IMR-90 (cell line): ENCODE data around the gene TBC1D1. TPM values are rescaled to one million over a fixed set of nuclear protein-coding genes. Genes with fewer than 3 reads are reported as not detected.
A peak's percentile ranks its signal among the peaks of the same experiment; 100 is the strongest.

ENCODE experiments used
- ATAC-seq: fragments of 200-7000 bp; cut with Tn5 transposase; 2 replicates; pipeline ENCODE4 v1.9.1; 2020; ENCODE audit warnings: low read depth, mild to moderate bottlenecking, moderate library complexity
- BruUV-seq: library from RNA; stranded (reverse); fragments of 400-500 nt; replicated peaks from 2 replicates; lab custom pipeline; 2021; lab: Mats Ljungman, UMichigan
- CTCF ChIA-PET: fragments of 300-600 bp; formaldehyde crosslinking; extraction: SDS; loops from one replicate; lab custom pipeline; 2021; ENCODE audit warnings: antibody characterized with exemption; lab: Yijun Ruan, JAX
- POLR2A ChIA-PET: fragments of 300-600 bp; sonication (Branson Sonifier 250); formaldehyde crosslinking; loops from one replicate; lab custom pipeline; 2022; ENCODE audit warnings: antibody characterized with exemption; ENCODE audit not compliant: unreplicated experiment; lab: Charles Lee
- DNase-seq: peaks from one replicate; pipeline ENCODE4 v3.0.0; 2013
- H2AFZ ChIP-seq: replicated peaks from 2 replicates; pipeline ENCODE3; 2013; ENCODE audit warnings: low read length, mild to moderate bottlenecking; ENCODE audit not compliant: poor library complexity
- H2AK5ac ChIP-seq: 2 replicates; pipeline ENCODE4 v1.6.1; 2013; ENCODE audit warnings: low read depth, low read length, inconsistent platforms
- H2AK9ac ChIP-seq: replicated peaks from 2 replicates; pipeline ENCODE3; 2013; ENCODE audit warnings: mild to moderate bottlenecking, low read depth, low read length, moderate library complexity; ENCODE audit not compliant: poor library complexity
- H2BK120ac ChIP-seq: 2 replicates; pipeline ENCODE4 v1.6.1; 2013; ENCODE audit warnings: low read depth, low read length, inconsistent platforms
- H2BK15ac ChIP-seq: 3 replicates; pipeline ENCODE4 v1.6.1; 2013; ENCODE audit warnings: low read depth, low read length, inconsistent platforms
- H2BK20ac ChIP-seq: 2 replicates; pipeline ENCODE4 v1.6.1; 2013; ENCODE audit warnings: low read depth, mild to moderate bottlenecking, inconsistent platforms, low read length, moderate library complexity
- H2BK5ac ChIP-seq: 2 replicates; pipeline ENCODE4 v1.6.1; 2013; ENCODE audit warnings: mild to moderate bottlenecking, low read depth, low read length, inconsistent platforms; ENCODE audit not compliant: poor library complexity, severe bottlenecking
- H3K14ac ChIP-seq: replicated peaks from 2 replicates; pipeline ENCODE4 v1.6.1; 2013; ENCODE audit warnings: low read depth, low read length, inconsistent platforms
- H3K18ac ChIP-seq: 2 replicates; pipeline ENCODE4 v1.6.1; 2013; ENCODE audit warnings: low read depth, low read length, control low read depth
- H3K23ac ChIP-seq: 2 replicates; pipeline ENCODE4 v1.6.1; 2013; ENCODE audit warnings: low read depth, low read length, inconsistent platforms
- H3K27ac ChIP-seq: 2 replicates; pipeline ENCODE4 v1.5.1; 2013; ENCODE audit warnings: mild to moderate bottlenecking, control low read depth, low read length; ENCODE audit not compliant: insufficient read depth
- H3K27me3 ChIP-seq: 2 replicates; pipeline ENCODE4 v1.6.1; 2013; ENCODE audit warnings: low read length; ENCODE audit not compliant: control insufficient read depth, insufficient read depth
- H3K36me3 ChIP-seq: 2 replicates; pipeline ENCODE4 v1.6.1; 2013; ENCODE audit warnings: low read length, mixed read lengths; ENCODE audit not compliant: control insufficient read depth, insufficient read depth
- H3K4ac ChIP-seq: 2 replicates; pipeline ENCODE4 v1.6.1; 2013; ENCODE audit warnings: low read depth, low read length, inconsistent platforms
- H3K4me1 ChIP-seq: 2 replicates; pipeline ENCODE4 v1.6.1; 2013; ENCODE audit warnings: low read length, mixed read lengths; ENCODE audit not compliant: control insufficient read depth, insufficient read depth
- H3K4me2 ChIP-seq: 2 replicates; pipeline ENCODE4 v1.6.1; 2013; ENCODE audit warnings: low read depth, mild to moderate bottlenecking, control low read depth, low read length, moderate library complexity
- H3K4me3 ChIP-seq: 2 replicates; pipeline ENCODE4 v1.5.1; 2013; ENCODE audit warnings: low read depth, mild to moderate bottlenecking, control low read depth, low read length, moderate library complexity; ENCODE audit not compliant: insufficient read depth
- H3K56ac ChIP-seq: 2 replicates; pipeline ENCODE4 v1.6.1; 2013; ENCODE audit warnings: low read length, inconsistent platforms; ENCODE audit not compliant: insufficient read depth; ENCODE audit errors: extremely low read depth
- H3K79me1 ChIP-seq, 2 experiments: 2 replicates each; pipeline ENCODE4 v1.6.1; 2013; ENCODE audit warnings: low read length in 2 of 2, inconsistent platforms in 1 of 2, low read depth in 1 of 2
- H3K9ac ChIP-seq: 2 replicates; pipeline ENCODE4 v1.6.1; 2013; ENCODE audit warnings: low read depth, low read length, control low read depth
- H3K9me1 ChIP-seq: 2 replicates; pipeline ENCODE4 v1.6.1; 2013; ENCODE audit warnings: low read length, inconsistent platforms; ENCODE audit not compliant: insufficient read depth
- H3K9me3 ChIP-seq: 2 replicates; pipeline ENCODE4 v1.6.1; 2013; ENCODE audit warnings: low read length; ENCODE audit not compliant: control insufficient read depth, insufficient read depth
- H4K20me1 ChIP-seq: 2 replicates; pipeline ENCODE4 v1.6.1; 2013; ENCODE audit warnings: low read length, inconsistent platforms; ENCODE audit not compliant: insufficient read depth
- H4K5ac ChIP-seq: 2 replicates; pipeline ENCODE4 v1.6.1; 2013; ENCODE audit warnings: mild to moderate bottlenecking, low read depth, low read length, control low read depth
- H4K8ac ChIP-seq, 2 experiments: 2 replicates each; pipeline ENCODE4 v1.6.1; 2013; ENCODE audit warnings: low read depth in 2 of 2, low read length in 2 of 2, control low read depth in 1 of 2, inconsistent platforms in 1 of 2
- H4K91ac ChIP-seq: 2 replicates; pipeline ENCODE4 v1.6.1; 2013; ENCODE audit warnings: low read depth, low read length, inconsistent platforms; ENCODE audit not compliant: insufficient read depth
- BHLHE40 ChIP-seq: fragments of 150-350 bp; IDR thresholded peaks from 2 replicates; pipeline ENCODE4 v1.6.1; 2016; ENCODE audit warnings: mild to moderate bottlenecking, low read depth, low read length
- CEBPB ChIP-seq: IDR thresholded peaks from 2 replicates; pipeline ENCODE4 v1.6.1; 2012; ENCODE audit warnings: low read depth, low read length, improper control_type of control experiment
- NFE2L2 ChIP-seq: fragments of 150-350 bp; IDR thresholded peaks from 2 replicates; pipeline ENCODE4 v1.6.1; 2016; ENCODE audit warnings: low read depth, mild to moderate bottlenecking, low read length
- RCOR1 ChIP-seq: IDR thresholded peaks from 2 replicates; pipeline ENCODE4 v1.6.1; 2012; ENCODE audit warnings: mild to moderate bottlenecking, low read length, improper control_type of control experiment; ENCODE audit not compliant: insufficient replicate concordance
- RFX5 ChIP-seq: IDR thresholded peaks from 2 replicates; pipeline ENCODE4 v1.8.0; 2012; ENCODE audit warnings: low read depth, mild to moderate bottlenecking, low read length, moderate library complexity
- WGBS, 2 experiments: methylation state at CpG; one replicate each; pipeline versions ENCODE4 v1.1.5 to v1.1.7; 2013; ENCODE audit warnings: missing lambda C conversion rate in 2 of 2; ENCODE audit not compliant: insufficient read length in 1 of 2; ENCODE audit errors: extremely low coverage in 2 of 2; 5-methylcytosine and 5-hydroxymethylcytosine counted together
- dilution Hi-C: fragments of 300-500 bp; cut with HindIII; formaldehyde crosslinking; loops from one replicate; pipeline ENCODE4 v1.14.3; 2018; ENCODE audit warnings: low sequenced_read_pairs; ENCODE audit not compliant: unreplicated experiment
- in situ Hi-C: fragments of 300-500 bp; cut with MboI; formaldehyde crosslinking; loops from 3 replicates; pipeline ENCODE4 v1.14.3; 2019; ENCODE audit warnings: low sequenced_read_pairs, inconsistent platforms, mixed read lengths
- intact Hi-C: fragments of 100-400 bp; cut with micrococcal nuclease; formaldehyde crosslinking; loops from 2 replicates; pipeline ENCODE4 v1.10.0; 2022
- polyA plus RNA-seq, 3 experiments: library from polyadenylated mRNA; depleted of rRNA; stranded (reverse); fragments of >200 nt; gene quantifications; 2 replicates each; pipeline ENCODE4 v1.2.3, GENCODE V29; 2012; ENCODE audit warnings: low replicate concordance in 1 of 3
- total RNA-seq: library from RNA; depleted of rRNA; stranded (reverse); fragments of >200 nt; gene quantifications from 2 replicates; pipeline ENCODE4 v1.2.3, GENCODE V29; 2012

The TBC1D1 gene
- total and polyA plus RNA-seq, 2 of the 4 experiments (the other 2 are of a cell fraction) = 42.4 to 104 TPM

GRCh38 chr4:38073596-38074234 is 182.8 kb downstream of the TBC1D1 start (continued):
- TF ChIP-seq NFE2L2 = no peak

DNA sequence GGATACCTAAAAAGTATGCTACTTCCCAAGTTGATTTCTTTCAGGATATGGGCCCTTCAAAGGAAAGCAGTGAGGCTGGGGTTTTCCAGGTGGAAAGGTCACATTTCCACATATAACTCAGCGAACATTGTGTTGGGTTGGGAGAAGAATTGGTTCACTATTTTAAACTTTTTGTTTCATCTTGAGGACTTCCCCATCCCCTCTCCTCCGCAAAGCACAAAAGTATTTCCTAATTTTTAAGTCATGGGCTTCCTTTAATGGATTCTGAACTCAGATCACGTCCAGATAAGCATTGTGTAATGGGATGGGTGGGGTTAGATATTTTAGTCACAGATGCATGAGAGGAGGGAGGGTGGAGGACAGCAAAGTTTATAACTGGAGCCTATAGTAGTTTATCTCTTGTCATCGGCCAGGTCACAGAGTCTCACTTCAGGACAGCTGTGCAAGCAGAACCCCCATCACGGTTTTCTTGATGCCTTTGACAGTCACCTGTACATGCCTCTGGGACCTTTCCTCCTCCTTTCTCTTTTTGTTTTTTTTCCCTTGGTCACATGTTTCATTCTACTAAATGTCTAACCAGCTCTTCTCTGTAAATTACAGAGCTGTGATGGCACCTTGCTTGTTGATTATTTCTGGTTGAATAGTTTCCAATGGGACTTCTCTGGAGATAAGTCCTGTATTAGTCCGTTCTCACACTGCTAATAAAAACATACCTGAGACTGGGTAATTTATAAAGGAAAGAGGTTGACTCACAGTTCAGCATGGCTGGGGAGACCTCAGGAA is 184.7 kb downstream of the TBC1D1 start:
- peak overlapping the region; percentile 40; the same call in 1 of the 2 replicates for H4K5ac ChIP-seq
- H2AK5ac ChIP-seq = peak overlapping the region; percentile 32; the same call in 1 of the 2 replicates
- peak overlapping the region; percentile 78; the same call in 2 of the 3 replicates for H2BK15ac ChIP-seq
- peak overlapping the region; percentile 70; the same call in 1 of the 2 replicates for H3K18ac ChIP-seq
- 53% methylated on average over 3 of the region's 6 CpGs; no CpG with 5 or more reads in 1 of the 2 experiments for WGBS, 2 experiments
- H3K56ac ChIP-seq = no peak overlapping the region
- no peaks in the 10 kb centered on the region for H3K27me3 ChIP-seq
- peak overlapping the region; percentile 35; the same call in 1 of the 2 replicates for H3K23ac ChIP-seq
- POLR2A ChIA-PET = no interaction called here
- H2BK5ac ChIP-seq = peak overlapping the region; percentile 45
- DNase-seq (peak; percentile 43), ATAC-seq (no peak)
- H3K36me3 ChIP-seq = no peaks in the 10 kb centered on the region
- peaks cover 11 to 42% of the 10 kb centered on the region in 2 experiments for H3K79me1 ChIP-seq
- peak overlapping the region in 1 of 2 experiments; percentile 75; a peak in 2 of 4 replicates for H4K8ac ChIP-seq
- H2BK20ac ChIP-seq = peak overlapping the region; percentile 73
- H4K20me1 ChIP-seq = no peaks in the 10 kb centered on the region
- no peak overlapping the region for H3K4me2 ChIP-seq
- no TSS peak for BruUV-seq
- intact Hi-C loops = loop anchor here (5.0 kb wide), 1 partner anchor 87 kb away; no protein-coding TSS in a partner anchor
- H3K14ac ChIP-seq = no peak overlapping the region
- CTCF ChIA-PET = no interaction called here
- in situ Hi-C loops = loop anchor here (5.0 kb wide), 1 partner anchor 597 kb away; no protein-coding TSS in a partner anchor
- no peak overlapping the region for H3K27ac ChIP-seq
- H4K91ac ChIP-seq = peak overlapping the region; percentile 57; the same call in 1 of the 2 replicates
- no peak overlapping the region for H2AK9ac ChIP-seq
- TF ChIP-seq RCOR1 = no peak
- TF ChIP-seq CEBPB = peak; percentile 63
- TF ChIP-seq BHLHE40 = no peak
- no peak for TF ChIP-seq RFX5
- H3K4me3 ChIP-seq = no peak overlapping the region
- H3K4ac ChIP-seq = peak overlapping the region; percentile 45; the same call in 1 of the 2 replicates
- no peak overlapping the region for H2AFZ ChIP-seq
- H2BK120ac ChIP-seq = peak overlapping the region; percentile 24; the same call in 1 of the 2 replicates
- H3K4me1 ChIP-seq = peaks cover 35% of the 10 kb centered on the region
- H3K9me3 ChIP-seq = no peaks in the 10 kb centered on the region
- H3K9ac ChIP-seq = no peak overlapping the region
- dilution Hi-C loops = no loop called here
- peaks cover 34% of the 10 kb centered on the region for H3K9me1 ChIP-seq
